VCaP (cell line): Measurements from ENCODE around the gene S100A10.

Experiments used
- H3K27ac ChIP-seq: fragments of 450-650 bp; 2 replicates; pipeline ENCODE4 v1.5.1; 2017
- CTCF ChIP-seq: fragments of 450-650 bp; conservative IDR thresholded peaks from 2 replicates; pipeline ENCODE4 v1.5.1; 2017; ENCODE audit warnings: mild to moderate bottlenecking, moderate library complexity

Gene S100A10

GRCh38 chr1:151976015-151976343 lies 17.7 kb downstream of the S100A10 start:
- no peak for TF ChIP-seq CTCF
- peak overlapping the region; percentile 56 for H3K27ac ChIP-seq

GRCh38 chr1:151975311-151976014 lies 18.2 kb downstream of the S100A10 start:
- TF ChIP-seq CTCF: no peak
- peak overlapping the region; percentile 56 for H3K27ac ChIP-seq

- no peak for TF ChIP-seq CTCF
- H3K27ac ChIP-seq: peak overlapping the region; percentile 60
These were observed 21.0 kb downstream of the S100A10 start for GRCh38 chr1:151972542-151973248.

- TF ChIP-seq CTCF: no peak
- no peak overlapping the region for H3K27ac ChIP-seq
These were observed 23.0 kb downstream of the S100A10 start for GRCh38 chr1:151970626-151971025.

- TF ChIP-seq CTCF: no peak
- H3K27ac ChIP-seq: no peak overlapping the region
These were observed 23.5 kb downstream of the S100A10 start for GRCh38 chr1:151970128-151970527.

- H3K27ac ChIP-seq: peak overlapping the region; percentile 8; the same call in 1 of the 2 replicates
- TF ChIP-seq CTCF: no peak
These were observed 24.8 kb downstream of the S100A10 start for GRCh38 chr1:151968791-151969399.

GRCh38 chr1:151968058-151968457 lies 25.6 kb downstream of the S100A10 start:
- peak; percentile 83 for TF ChIP-seq CTCF
- H3K27ac ChIP-seq: peak overlapping the region; percentile 8; the same call in 1 of the 2 replicates
